RWPE1 (cell line): ENCODE data around the gene PCBP3.
A peak's percentile ranks its signal among the peaks of the same experiment; 100 is the strongest.

Experiments
- CTCF ChIA-PET: fragments of 350-600 bp; sonication (Branson Sonifier 250); formaldehyde crosslinking; extraction: SDS; loops from one replicate; lab custom pipeline; 2021; lab: Yijun Ruan, JAX
- POLR2A ChIA-PET: fragments of 400-600 bp; formaldehyde crosslinking; extraction: SDS; loops from one replicate; lab custom pipeline; 2020; ENCODE audit warnings: antibody characterized with exemption; ENCODE audit not compliant: low non-redundant PET; lab: Yijun Ruan, JAX
- DNase-seq: peaks from one replicate; pipeline ENCODE4 v3.0.0; 2012; ENCODE audit warnings: low spot score
- H3K27ac ChIP-seq: fragments of 450-650 bp; 2 replicates; pipeline ENCODE4 v1.5.1; 2017
- TF ChIP-seq, protein P1 (sequence below): fragments of 450-650 bp; conservative IDR thresholded peaks from 2 replicates; pipeline ENCODE4 v1.5.1; 2017; ENCODE audit warnings: low read depth, mild to moderate bottlenecking

Gene PCBP3

DNA sequence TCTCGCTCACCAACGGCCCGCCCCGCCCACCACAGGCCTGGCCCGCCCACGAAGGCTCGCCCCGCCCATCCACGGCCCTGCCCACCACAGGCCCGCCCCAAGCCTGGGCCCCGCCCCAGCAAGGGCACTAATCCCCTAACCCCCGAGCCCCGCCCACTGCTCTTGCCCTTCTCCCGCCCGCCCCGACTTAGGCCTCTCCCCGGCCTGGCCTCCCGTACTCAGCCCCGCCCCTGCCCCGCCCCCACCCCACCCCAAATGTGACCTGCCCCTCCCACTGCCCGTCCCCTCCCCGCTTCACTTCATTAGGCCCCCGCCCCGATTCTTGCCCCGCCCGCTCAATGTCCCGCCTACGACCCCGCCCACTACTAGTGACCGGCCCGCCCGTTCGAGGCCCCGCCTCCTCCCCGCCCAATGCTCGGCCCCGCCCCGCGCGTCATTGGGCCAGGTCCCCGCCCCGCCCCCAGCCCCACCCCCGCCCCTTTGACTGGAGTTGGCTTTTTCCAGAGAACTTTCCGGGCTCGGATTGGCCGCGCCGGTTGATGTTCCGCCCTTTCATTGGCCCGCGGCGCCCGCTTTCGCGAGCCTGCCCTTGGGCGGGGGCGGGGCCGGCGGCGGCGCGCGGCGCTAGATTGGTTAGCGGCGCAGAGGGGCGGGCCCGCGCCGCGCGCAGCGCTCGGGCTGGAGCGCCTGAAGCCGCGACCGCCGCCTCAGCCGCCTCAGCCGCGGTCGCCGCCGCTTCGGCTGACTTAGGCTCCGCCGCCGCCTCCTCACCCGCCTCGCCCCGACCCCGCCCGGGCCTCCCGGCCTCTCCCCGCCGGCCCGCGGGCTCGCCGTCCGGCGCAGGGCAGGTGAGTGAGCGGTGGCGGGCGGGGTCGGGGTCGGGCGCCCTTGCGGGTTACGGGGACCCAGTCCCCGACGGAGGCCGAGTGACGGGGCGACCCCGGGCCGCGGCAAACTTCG is at the start of gene PCBP3:
Gene PCBP3, plus strand, starts transcription at position 705 of the 960 bp plus-strand sequence. CDS start 206,361 bp downstream, outside the sequence.
- ChIA-PET CTCF (no interaction called here), POLR2A (no interaction called here)
- DNase-seq = peak; percentile 94
- TF ChIP-seq, protein P1, sequence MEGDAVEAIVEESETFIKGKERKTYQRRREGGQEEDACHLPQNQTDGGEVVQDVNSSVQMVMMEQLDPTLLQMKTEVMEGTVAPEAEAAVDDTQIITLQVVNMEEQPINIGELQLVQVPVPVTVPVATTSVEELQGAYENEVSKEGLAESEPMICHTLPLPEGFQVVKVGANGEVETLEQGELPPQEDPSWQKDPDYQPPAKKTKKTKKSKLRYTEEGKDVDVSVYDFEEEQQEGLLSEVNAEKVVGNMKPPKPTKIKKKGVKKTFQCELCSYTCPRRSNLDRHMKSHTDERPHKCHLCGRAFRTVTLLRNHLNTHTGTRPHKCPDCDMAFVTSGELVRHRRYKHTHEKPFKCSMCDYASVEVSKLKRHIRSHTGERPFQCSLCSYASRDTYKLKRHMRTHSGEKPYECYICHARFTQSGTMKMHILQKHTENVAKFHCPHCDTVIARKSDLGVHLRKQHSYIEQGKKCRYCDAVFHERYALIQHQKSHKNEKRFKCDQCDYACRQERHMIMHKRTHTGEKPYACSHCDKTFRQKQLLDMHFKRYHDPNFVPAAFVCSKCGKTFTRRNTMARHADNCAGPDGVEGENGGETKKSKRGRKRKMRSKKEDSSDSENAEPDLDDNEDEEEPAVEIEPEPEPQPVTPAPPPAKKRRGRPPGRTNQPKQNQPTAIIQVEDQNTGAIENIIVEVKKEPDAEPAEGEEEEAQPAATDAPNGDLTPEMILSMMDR = no peak
- H3K27ac ChIP-seq = peak within 1 kb of the TSS; percentile 52

- POLR2A ChIA-PET = no interaction called here
- TF ChIP-seq, protein P1 = no peak
- no peak for DNase-seq
- CTCF ChIA-PET = interaction anchor here (0.7 to 1.2 kb wide), 5 partner anchors 21 to 286 kb away, joined by 3 to 5 read pairs (median 3); no protein-coding TSS in a partner anchor
- H3K27ac ChIP-seq = no peak overlapping the region
Observed at GRCh38 chr21:45594721-45595489, 48.6 kb upstream of the PCBP3 start.

DNA sequence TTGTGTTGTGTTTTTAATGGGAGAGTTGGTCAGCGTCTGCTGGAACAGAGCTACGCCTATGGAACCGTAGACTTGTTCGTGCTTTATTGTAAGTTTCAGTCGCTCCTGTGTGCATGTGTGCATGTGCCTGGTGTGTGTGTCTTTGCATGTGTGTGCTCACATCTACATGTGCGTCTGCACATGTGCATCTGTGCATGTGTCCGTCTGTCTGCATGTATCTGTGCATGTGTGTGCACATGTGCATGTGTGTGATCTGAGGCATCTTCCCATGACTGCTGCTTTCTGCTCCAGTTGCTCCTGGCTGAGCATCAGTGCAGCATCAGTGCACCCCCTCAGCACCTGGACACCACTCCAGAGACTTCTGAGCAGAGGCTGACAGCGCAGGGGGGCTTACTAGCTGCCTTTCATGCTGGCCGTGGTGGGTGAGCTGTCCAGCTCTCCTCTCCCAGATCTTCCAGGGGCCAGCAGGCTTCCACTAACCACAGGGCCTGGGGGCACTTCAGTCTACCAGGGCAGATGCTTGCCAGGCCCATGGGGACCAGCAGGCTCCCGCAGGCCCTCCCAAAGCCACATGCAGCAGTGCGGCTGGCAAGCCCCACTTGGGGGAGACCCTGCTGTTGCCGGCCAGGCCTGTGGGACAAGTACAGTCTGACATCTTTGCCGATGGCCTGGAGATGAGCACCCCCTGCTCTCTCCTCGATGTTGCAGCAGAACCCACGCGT is 47.8 kb upstream of the PCBP3 start:
- ChIA-PET CTCF (interaction anchor here (0.6 to 1.6 kb wide), 8 partner anchors 21 to 758 kb away, joined by 3 to 10 read pairs (median 3); no protein-coding TSS in a partner anchor), POLR2A (no interaction called here)
- TF ChIP-seq, protein P1 = no peak
- DNase-seq = no peak
- H3K27ac ChIP-seq = no peak overlapping the region

- ChIA-PET POLR2A (no interaction called here), CTCF (interaction anchor here (0.6 to 1.6 kb wide), 4 partner anchors 41 to 456 kb away, joined by 3 to 10 read pairs (median 4); no protein-coding TSS in a partner anchor)
- TF ChIP-seq, protein P1 = peak; percentile 85
- DNase-seq = peak; percentile 57
- no peak overlapping the region for H3K27ac ChIP-seq
Observed at GRCh38 chr21:45596704-45597318, 46.7 kb upstream of the PCBP3 start.

- ChIA-PET CTCF (interaction anchor here (0.6 kb wide), 1 partner anchor 178 kb away, joined by 6 read pairs; no protein-coding TSS in a partner anchor), POLR2A (no interaction called here)
Observed at GRCh38 chr21:45598109-45598508, 45.4 kb upstream of the PCBP3 start.

More at GRCh38 chr21:45598109-45598508, 45.4 kb upstream of the PCBP3 start:
- TF ChIP-seq, protein P1 = no peak
- H3K27ac ChIP-seq = no peak overlapping the region
- DNase-seq = no peak
